ENCODE data around the gene HOTAIR.

DNA sequence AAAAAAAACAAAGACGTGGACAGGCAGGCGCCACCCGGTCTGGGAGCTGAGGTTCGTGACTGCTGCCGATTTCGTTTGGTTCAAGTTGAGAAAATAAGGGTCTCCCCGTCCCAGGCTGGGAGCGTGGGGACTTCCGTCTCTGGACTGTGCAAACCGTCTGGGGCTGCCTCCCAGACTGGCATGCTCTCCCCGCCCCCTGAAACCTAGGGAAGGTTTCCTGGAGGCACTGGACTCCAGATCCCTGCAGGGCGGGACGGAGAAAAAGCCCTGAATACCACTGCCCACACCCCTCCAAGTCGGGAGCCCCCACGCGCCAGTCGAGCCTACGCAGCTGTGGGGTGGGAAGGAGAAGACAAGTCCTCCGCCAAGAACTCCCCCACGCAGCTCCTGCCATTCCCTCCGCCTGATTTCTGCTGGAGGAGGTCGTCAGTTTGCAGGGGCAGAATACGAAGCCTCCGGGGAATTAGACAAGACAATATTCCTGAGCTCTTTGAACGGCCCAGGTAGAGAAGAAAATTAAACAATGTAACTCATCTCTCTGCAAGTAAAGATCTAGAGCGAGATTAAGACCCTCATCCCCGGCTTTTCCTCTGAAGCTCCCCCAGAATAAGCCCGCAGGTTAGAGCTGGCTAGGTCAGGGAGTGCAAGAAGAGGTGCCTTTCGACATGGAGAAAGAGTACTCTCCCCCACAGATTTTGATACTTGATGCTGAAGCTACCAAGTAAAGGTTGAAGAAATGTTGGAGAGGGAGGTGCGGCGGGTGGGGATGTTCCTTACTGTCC lies 46.5 kb downstream of the HOTAIR start:
- no peak for TF ChIP-seq CTCF (IDR thresholded peaks at IDR 0.05)
- no peak for TF ChIP-seq POLR2A (IDR thresholded peaks at IDR 0.05)
